Measurements from ENCODE around the gene OOSP3. TPM values are rescaled to one million over a fixed set of nuclear protein-coding genes. Genes with fewer than 3 reads are reported as not detected.
"Not testable (repeated sequence)": the region's sequence is repeated elsewhere in the genome, so short reads cannot be mapped to it uniquely, and the experiment has no call there.

OOSP3 gene
- total RNA-seq, 1 donor from 2014 or later = not detected

- TF ChIP-seq CTCF (IDR thresholded peaks at IDR 0.05; ENCODE audit: insufficient read depth, low read length, poor library complexity, severe bottlenecking) = no peak
- H3K4me3 ChIP-seq (ENCODE audit: low read depth, low read length) = no peak overlapping the region
- no peaks in the 10 kb centered on the region for H3K27me3 ChIP-seq (ENCODE audit: control insufficient read depth, insufficient read depth, low read length)
- DNase-seq (ENCODE audit: low read depth) = no peak
- H3K36me3 ChIP-seq (ENCODE audit: control insufficient read depth, insufficient read depth, low read length) = no peaks in the 10 kb centered on the region
Observed at GRCh38 chr11:59877784-59878183, 798 bp upstream of the OOSP3 start.

GRCh38 chr11:59879567-59879966 is 985 bp downstream of the OOSP3 start:
- Histone ChIP-seq H3K4me3 (ENCODE audit: low read depth, low read length) (no peak overlapping the region), H3K36me3 (ENCODE audit: control insufficient read depth, insufficient read depth, low read length) (no peaks in the 10 kb centered on the region), H3K27me3 (ENCODE audit: control insufficient read depth, insufficient read depth, low read length) (no peaks in the 10 kb centered on the region)
- DNase-seq (ENCODE audit: low read depth) = no peak
- TF ChIP-seq CTCF (IDR thresholded peaks at IDR 0.05; ENCODE audit: insufficient read depth, low read length, poor library complexity, severe bottlenecking) = no peak

GRCh38 chr11:59883597-59883996 is 5.0 kb downstream of the OOSP3 start:
- no peak for DNase-seq (ENCODE audit: low read depth)
- H3K4me3 ChIP-seq (ENCODE audit: low read depth, low read length) = no peak overlapping the region
- no peaks in the 10 kb centered on the region for H3K27me3 ChIP-seq (ENCODE audit: control insufficient read depth, insufficient read depth, low read length)
- TF ChIP-seq CTCF (IDR thresholded peaks at IDR 0.05; ENCODE audit: insufficient read depth, low read length, poor library complexity, severe bottlenecking) = no peak
- H3K36me3 ChIP-seq (ENCODE audit: control insufficient read depth, insufficient read depth, low read length) = no peaks in the 10 kb centered on the region

- H3K4me3 ChIP-seq (ENCODE audit: low read depth, low read length); H3K36me3 ChIP-seq (ENCODE audit: control insufficient read depth, insufficient read depth, low read length); DNase-seq (ENCODE audit: low read depth); H3K27me3 ChIP-seq (ENCODE audit: control insufficient read depth, insufficient read depth, low read length): not testable (repeated sequence)
Observed at GRCh38 chr11:59887156-59887555, 8.6 kb downstream of the OOSP3 start.

GRCh38 chr11:59891781-59892181 is 13.2 kb downstream of the OOSP3 start:
- DNase-seq (ENCODE audit: low read depth) = no peak
- TF ChIP-seq CTCF (IDR thresholded peaks at IDR 0.05; ENCODE audit: insufficient read depth, low read length, poor library complexity, severe bottlenecking) = no peak
- Histone ChIP-seq H3K27me3 (ENCODE audit: control insufficient read depth, insufficient read depth, low read length) (no peaks in the 10 kb centered on the region), H3K36me3 (ENCODE audit: control insufficient read depth, insufficient read depth, low read length) (no peaks in the 10 kb centered on the region), H3K4me3 (ENCODE audit: low read depth, low read length) (no peak overlapping the region)

GRCh38 chr11:59894616-59895015 is 16.0 kb downstream of the OOSP3 start:
- no peak overlapping the region for H3K4me3 ChIP-seq (ENCODE audit: low read depth, low read length)
- no peak for TF ChIP-seq CTCF (IDR thresholded peaks at IDR 0.05; ENCODE audit: insufficient read depth, low read length, poor library complexity, severe bottlenecking)
- DNase-seq (ENCODE audit: low read depth) = no peak
- no peaks in the 10 kb centered on the region for H3K27me3 ChIP-seq (ENCODE audit: control insufficient read depth, insufficient read depth, low read length)
- H3K36me3 ChIP-seq (ENCODE audit: control insufficient read depth, insufficient read depth, low read length) = no peaks in the 10 kb centered on the region

All from kidney epithelial cell (primary cell).